ENCODE data around the gene DHX9. TPM values are rescaled to one million over a fixed set of nuclear protein-coding genes. Genes with fewer than 3 reads are reported as not detected.

DHX9 gene
- total and polyA plus RNA-seq, 12 donors: 19.5 to 69.4 (median 55.2) TPM

- no peaks in the 10 kb centered on the region for H3K36me3 ChIP-seq
- TF ChIP-seq CTCF (IDR thresholded peaks at IDR 0.05): no peak
- H3K27ac ChIP-seq: no peak overlapping the region
- DNase-seq: no peak
- ATAC-seq: no peak
- no peaks in the 10 kb centered on the region for H3K4me1 ChIP-seq
- WGBS, 2 donors: 74 to 86% methylated on average over 1 of the region's 1 CpG
- H3K27me3 ChIP-seq: peaks cover 0 to 11% (median 0%) of the 10 kb centered on the region in 7 donors
- intact Hi-C loops (cut with DNase I): no loop called here
- H3K9me3 ChIP-seq: no peaks in the 10 kb centered on the region
- no peak overlapping the region for H3K4me3 ChIP-seq
Observed at GRCh38 chr1:182925661-182926060, 86.5 kb downstream of the DHX9 start.

DNA sequence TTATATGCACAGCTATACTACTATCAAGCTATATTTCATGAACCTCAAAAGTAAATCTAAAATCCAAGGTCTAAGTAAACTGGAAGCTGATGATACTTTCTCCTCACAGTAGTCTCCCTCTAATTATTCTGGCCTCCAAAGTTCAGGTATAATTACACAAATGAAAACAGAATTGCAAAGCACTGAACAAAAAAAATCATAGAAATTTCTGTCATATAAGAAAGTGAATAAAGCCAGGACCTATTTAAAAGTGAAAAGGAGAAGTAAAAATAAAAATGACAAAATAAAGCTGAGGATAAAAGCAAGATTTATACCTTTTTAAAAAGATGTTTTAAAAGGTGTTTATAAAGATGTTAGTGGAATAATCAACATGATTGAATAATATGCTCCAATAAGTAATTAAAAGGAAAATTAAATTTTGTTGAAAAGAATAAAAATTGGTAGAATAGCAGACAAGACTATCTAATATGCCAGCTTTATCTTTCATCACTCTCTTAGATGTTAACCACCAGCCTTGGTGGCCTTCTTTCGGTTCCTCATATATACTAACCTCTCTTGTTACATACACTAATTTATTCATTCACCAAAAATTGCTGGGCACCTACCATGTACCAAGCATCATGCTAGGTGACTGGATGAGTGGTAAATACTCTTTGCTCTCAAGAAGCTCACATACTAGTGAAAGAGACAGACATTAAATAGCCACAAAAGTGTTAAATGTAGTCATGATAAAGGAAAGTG is 88.7 kb downstream of the DHX9 start:
- intact Hi-C loops (cut with DNase I): no loop called here
- DNase-seq: no peak
- Histone ChIP-seq H3K27me3 (no peaks in the 10 kb centered on the region), H3K9me3 (peaks cover 0 to 3% (median 0%) of the 10 kb centered on the region in 11 donors), H3K4me3 (no peak overlapping the region), H3K36me3 (no peaks in the 10 kb centered on the region), H3K27ac (no peak overlapping the region), H3K4me1 (no peaks in the 10 kb centered on the region)
- no peak for TF ChIP-seq CTCF (IDR thresholded peaks at IDR 0.05)
- ATAC-seq: no peak
- WGBS, 2 donors: 90 to 91% methylated on average over 1 of the region's 1 CpG

- Histone ChIP-seq H3K9me3 (peaks cover 0 to 19% (median 6%) of the 10 kb centered on the region in 11 donors), H3K36me3 (no peaks in the 10 kb centered on the region), H3K4me1 (no peaks in the 10 kb centered on the region), H3K27ac (no peak overlapping the region), H3K4me3 (no peak overlapping the region), H3K27me3 (no peaks in the 10 kb centered on the region)
- WGBS, 2 donors: 83 to 85% methylated on average over 1 of the region's 1 CpG
- no peak for TF ChIP-seq CTCF (IDR thresholded peaks at IDR 0.05)
- ATAC-seq: no peak
- intact Hi-C loops (cut with DNase I): no loop called here
- no peak for DNase-seq
Observed at GRCh38 chr1:182930985-182931384, 91.8 kb downstream of the DHX9 start.

- Histone ChIP-seq H3K27ac (no peak overlapping the region), H3K4me1 (no peaks in the 10 kb centered on the region), H3K9me3 (peaks cover 0 to 22% (median 6%) of the 10 kb centered on the region in 11 donors), H3K27me3 (peaks cover 0 to 23% (median 6%) of the 10 kb centered on the region in 7 donors), H3K4me3 (no peak overlapping the region), H3K36me3 (no peaks in the 10 kb centered on the region)
- TF ChIP-seq CTCF (IDR thresholded peaks at IDR 0.05): no peak
- ATAC-seq: no peak
- intact Hi-C loops (cut with DNase I): no loop called here
- no peak for DNase-seq
Observed at GRCh38 chr1:182935716-182936115, 96.6 kb downstream of the DHX9 start.

Other genes starting within 250 kb of the DHX9 start
- gene RGS16, start 235.0 kb upstream of the DHX9 start, total RNA-seq: 1 to 10 TPM in 9 of 10 donors, under 1 TPM in 1; 0.42 to 8.7 (median 2.1) TPM
- gene RGS16, start 235.0 kb upstream of the DHX9 start, polyA plus RNA-seq: 1 to 10 TPM; 2.5 TPM
- under 1 TPM in 4 of 10 donors, not detected in 6; 0.05 to 0.56 (median 0.24) TPM for gene RGS8, start 154.8 kb upstream of the DHX9 start, total RNA-seq
- gene RGS8, start 154.8 kb upstream of the DHX9 start, polyA plus RNA-seq: not detected
- 10 to 100 TPM in 1 of 10 donors, 1 to 10 TPM in 9; 1.8 to 26.5 (median 3.6) TPM for gene NPL, start 49.6 kb upstream of the DHX9 start, total RNA-seq
- 1 to 10 TPM; 1.4 to 3.2 TPM for gene NPL, start 49.6 kb upstream of the DHX9 start, polyA plus RNA-seq
- gene SHCBP1L, start 113.8 kb downstream of the DHX9 start, total RNA-seq: not detected
- gene SHCBP1L, start 113.8 kb downstream of the DHX9 start, polyA plus RNA-seq: under 1 TPM in 1 of 2 donors, not detected in 1; 0.09 TPM
- 100 to 1,000 TPM; 100 to 160 (median 116) TPM for gene LAMC1, start 184.1 kb downstream of the DHX9 start, total RNA-seq
- 10 to 100 TPM; 22.1 to 60.1 TPM for gene LAMC1, start 184.1 kb downstream of the DHX9 start, polyA plus RNA-seq